SKM-1 (cell line): ENCODE data around the gene SRSF2.
"Not testable (repeated sequence)": the region's sequence is repeated elsewhere in the genome, so short reads cannot be mapped to it uniquely, and the experiment has no call there.

Experiments used
- DNase-seq: peaks from one replicate; lab custom pipeline; 2025; ENCODE audit not compliant: unreplicated experiment; lab: John Stamatoyannopoulos, UW

The SRSF2 gene

GRCh38 chr17:76739568-76740115 is 2.5 kb upstream of the SRSF2 start:
- DNase-seq: not testable (repeated sequence)

- no peak for DNase-seq
These were observed 1.3 kb upstream of the SRSF2 start for GRCh38 chr17:76738468-76738850.

- DNase-seq: peak; percentile 78
These were observed 741 bp upstream of the SRSF2 start, which contains the start of gene MFSD11 for GRCh38 chr17:76737676-76738467. TSS of gene MFSD11 (plus strand) at chr17:76738119. CDS start at chr17:76738353, 234 bp downstream.

- DNase-seq: no peak
These were observed 616 bp downstream of the SRSF2 start for GRCh38 chr17:76736349-76737081.

GRCh38 chr17:76735586-76736348 is 1.4 kb downstream of the SRSF2 start:
- no peak for DNase-seq

GRCh38 chr17:76735006-76735405 is 2.1 kb downstream of the SRSF2 start:
- DNase-seq: no peak

- no peak for DNase-seq
These were observed 2.9 kb downstream of the SRSF2 start for GRCh38 chr17:76734080-76734840.

- DNase-seq: no peak
These were observed 3.5 kb downstream of the SRSF2 start for GRCh38 chr17:76733618-76733957.

- no peak for DNase-seq
These were observed 4.2 kb downstream of the SRSF2 start for GRCh38 chr17:76732734-76733617.

GRCh38 chr17:76731800-76732733 is 5.1 kb downstream of the SRSF2 start:
- DNase-seq: not testable (repeated sequence)

- DNase-seq: no peak
These were observed 9.2 kb downstream of the SRSF2 start for GRCh38 chr17:76727745-76728456.

- DNase-seq: no peak
These were observed 10.1 kb downstream of the SRSF2 start, which contains the start of gene METTL23 for GRCh38 chr17:76726776-76727718. TSS of gene METTL23 (plus strand) at chr17:76726839. CDS start at chr17:76729711, 2,872 bp downstream.

- peak; percentile 91 for DNase-seq
These were observed 10.8 kb downstream of the SRSF2 start, which contains the start of gene JMJD6 for GRCh38 chr17:76726231-76726775. TSS of gene JMJD6 (minus strand) at chr17:76726606. CDS start at chr17:76726475, 131 bp downstream.

GRCh38 chr17:76725580-76726230 is 11.4 kb downstream of the SRSF2 start:
- DNase-seq: peak; percentile 35

- DNase-seq: no peak
These were observed 13.3 kb downstream of the SRSF2 start for GRCh38 chr17:76723812-76724211.

GRCh38 chr17:76722977-76723376 is 14.2 kb downstream of the SRSF2 start:
- DNase-seq: not testable (repeated sequence)
